Metanephros (tissue), 1 donor: ENCODE measurements around the gene CLGN. TPM values are rescaled to one million over a fixed set of nuclear protein-coding genes. Genes with fewer than 3 reads are reported as not detected.

ENCODE experiments used
- total RNA-seq: library from RNA; depleted of rRNA; stranded (reverse); fragments of >200 nt; gene quantifications from one replicate; pipeline ENCODE4 v1.2.3, GENCODE V29; 2014

Gene CLGN, protein sequence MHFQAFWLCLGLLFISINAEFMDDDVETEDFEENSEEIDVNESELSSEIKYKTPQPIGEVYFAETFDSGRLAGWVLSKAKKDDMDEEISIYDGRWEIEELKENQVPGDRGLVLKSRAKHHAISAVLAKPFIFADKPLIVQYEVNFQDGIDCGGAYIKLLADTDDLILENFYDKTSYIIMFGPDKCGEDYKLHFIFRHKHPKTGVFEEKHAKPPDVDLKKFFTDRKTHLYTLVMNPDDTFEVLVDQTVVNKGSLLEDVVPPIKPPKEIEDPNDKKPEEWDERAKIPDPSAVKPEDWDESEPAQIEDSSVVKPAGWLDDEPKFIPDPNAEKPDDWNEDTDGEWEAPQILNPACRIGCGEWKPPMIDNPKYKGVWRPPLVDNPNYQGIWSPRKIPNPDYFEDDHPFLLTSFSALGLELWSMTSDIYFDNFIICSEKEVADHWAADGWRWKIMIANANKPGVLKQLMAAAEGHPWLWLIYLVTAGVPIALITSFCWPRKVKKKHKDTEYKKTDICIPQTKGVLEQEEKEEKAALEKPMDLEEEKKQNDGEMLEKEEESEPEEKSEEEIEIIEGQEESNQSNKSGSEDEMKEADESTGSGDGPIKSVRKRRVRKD
- total RNA-seq = 0.47 TPM

DNA sequence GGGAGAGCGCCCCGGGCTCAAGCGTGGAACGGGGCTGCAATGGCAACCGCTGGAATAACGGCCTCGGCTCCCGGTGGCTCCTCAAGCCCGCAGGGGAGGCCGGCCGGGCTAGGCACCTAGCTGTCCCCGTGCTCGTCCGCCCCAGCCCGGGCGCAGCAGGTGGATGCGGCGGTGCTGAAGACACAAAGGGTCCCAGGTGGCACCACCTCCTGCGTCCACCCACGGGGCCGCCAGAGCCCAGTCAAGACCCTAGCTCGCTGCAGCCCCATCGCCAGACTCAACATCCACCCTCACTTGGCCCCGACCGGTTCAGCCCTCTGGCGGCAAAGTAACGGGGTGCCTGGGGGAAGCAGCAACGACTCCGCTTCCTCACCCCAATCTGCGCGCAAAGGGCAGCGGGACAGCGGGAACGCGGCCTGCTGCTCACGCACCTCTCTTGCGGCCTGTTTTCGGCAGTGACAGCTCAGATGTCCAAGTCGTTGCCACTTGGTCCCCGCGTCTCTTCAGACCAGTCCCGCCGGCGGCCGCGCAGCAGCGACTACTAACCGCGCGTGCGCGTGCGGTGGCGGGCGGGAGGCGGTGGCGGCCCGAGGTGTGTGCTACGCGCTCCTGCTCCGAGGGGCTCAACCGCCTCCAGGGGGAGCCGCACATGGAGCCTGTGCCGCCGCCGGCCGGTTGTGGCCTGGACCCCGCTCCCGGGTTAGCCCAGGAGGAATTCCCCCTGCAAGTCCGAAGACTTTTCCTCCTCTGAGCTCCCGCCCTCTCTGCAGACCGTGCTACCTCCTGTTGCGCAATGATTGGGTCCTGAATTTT lies at the start of gene CLGN:
Gene CLGN, minus strand, starts transcription at position 543 of the 813 bp plus-strand sequence. CDS start 14,570 bp downstream, outside the sequence.

DNA sequence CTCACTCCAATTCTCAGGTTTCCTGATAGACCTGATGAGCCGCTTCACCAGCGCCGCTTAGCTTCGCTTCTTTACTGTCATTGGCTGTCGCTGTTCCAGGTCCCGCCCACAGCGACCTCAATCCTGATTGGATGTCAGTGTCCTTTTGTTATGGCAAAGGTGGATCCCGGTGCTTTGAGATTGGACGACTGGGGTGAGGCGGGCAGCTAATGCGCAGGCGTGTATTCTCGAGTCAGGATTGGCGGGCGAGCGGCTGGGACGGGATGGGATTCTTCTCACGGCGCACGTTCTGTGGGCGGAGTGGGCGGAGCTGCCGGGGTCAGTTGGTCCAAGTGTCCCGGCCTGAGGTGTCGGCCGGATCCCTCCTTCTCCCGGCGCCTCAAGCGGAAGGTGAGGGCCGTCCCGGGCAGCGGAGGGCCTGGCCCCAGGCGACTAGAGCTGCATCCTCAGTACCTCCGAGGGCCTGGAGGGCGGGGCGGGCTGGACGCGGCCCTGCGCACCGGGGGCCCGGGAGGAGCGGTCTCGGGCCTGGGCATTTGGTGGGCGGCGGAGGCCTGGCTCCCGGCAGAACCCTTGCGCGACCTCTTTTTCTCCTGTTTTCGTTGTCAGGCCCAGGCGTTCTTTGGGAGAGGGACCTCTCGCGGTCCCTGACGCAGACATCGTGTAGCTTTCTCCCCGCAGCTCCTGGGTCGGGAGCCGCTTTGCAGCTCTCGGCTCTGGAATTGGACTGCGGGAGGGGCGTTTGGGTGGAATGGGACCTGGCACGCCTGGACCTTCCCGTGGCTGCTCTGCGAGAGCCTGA lies 53.9 kb downstream of the CLGN start, which contains the start of gene SCOC:
Gene SCOC, plus strand, starts transcription at position 319 of the 802 bp plus-strand sequence. CDS start 5,525 bp downstream, outside the sequence.

Other genes starting within 250 kb of the CLGN start
- gene SCOC, start 54.0 kb downstream of the CLGN start, total RNA-seq = 47.9 TPM
- gene MGAT4D, start 70.6 kb upstream of the CLGN start, total RNA-seq = not detected
- gene ELMOD2, start 96.5 kb upstream of the CLGN start, total RNA-seq = 24.8 TPM
- not detected for gene UCP1, start 141.3 kb upstream of the CLGN start, total RNA-seq